Measurements from ENCODE around the gene OVAAL.

Gene OVAAL

DNA sequence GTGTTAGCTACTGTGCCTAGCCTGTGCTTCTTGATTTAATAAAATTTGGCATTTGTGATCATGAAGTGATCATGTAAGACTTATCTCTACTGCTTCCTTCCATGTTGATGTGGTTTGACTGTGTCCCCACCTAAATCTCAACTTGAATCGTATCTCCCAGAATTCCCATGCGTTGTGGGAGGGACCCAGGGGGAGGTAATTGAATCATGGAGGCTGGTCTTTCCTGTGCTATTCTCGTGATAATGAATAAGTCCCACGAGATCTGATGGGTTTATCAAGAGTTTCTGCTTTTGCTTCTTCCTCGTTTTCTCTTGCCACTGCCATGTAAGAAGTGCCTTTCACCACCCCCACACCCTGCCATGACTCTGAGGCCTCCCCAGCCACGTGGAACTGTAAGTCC is at the start of gene OVAAL:
Gene OVAAL (plus strand): TSS at position 301 of the 400 bp plus-strand sequence.
- peaks cover 10% of the 10 kb centered on the region for H3K4me1 ChIP-seq (ENCODE audit: control insufficient read depth, insufficient read depth, low read length)
- H3K4me3 ChIP-seq (ENCODE audit: low read length): no peak within 1 kb of the TSS
- H3K9me3 ChIP-seq (ENCODE audit: control insufficient read depth, low read length): no peaks in the 10 kb centered on the region
- no peaks in the 10 kb centered on the region for H3K27me3 ChIP-seq (ENCODE audit: control insufficient read depth, insufficient read depth, low read length)
- no peak within 1 kb of the TSS for H3K9ac ChIP-seq (ENCODE audit: low read length)
- H3K36me3 ChIP-seq (ENCODE audit: control insufficient read depth, insufficient read depth, low read length): no peaks in the 10 kb centered on the region

DNA sequence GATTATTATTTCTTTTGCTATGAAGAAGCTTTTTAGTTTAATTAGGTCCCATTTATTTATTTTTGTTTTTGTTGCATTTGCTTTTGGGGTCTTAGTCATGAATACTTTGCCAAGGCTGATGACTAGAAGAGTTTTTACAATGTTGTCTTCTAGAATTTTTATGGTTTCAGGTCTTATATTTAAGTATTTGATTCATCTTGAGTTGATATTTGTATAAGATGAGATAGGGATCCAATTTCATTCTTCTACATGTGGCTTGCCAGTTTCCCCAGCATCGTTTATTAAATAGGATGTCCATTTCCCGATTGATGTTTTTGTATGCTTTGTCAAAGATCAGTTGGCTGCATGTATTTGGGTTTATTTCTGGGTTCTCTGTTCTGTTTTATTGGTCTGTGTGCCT is 47.9 kb upstream of the OVAAL start:
- no peak overlapping the region for H3K9ac ChIP-seq (ENCODE audit: low read length)
- no peaks in the 10 kb centered on the region for H3K36me3 ChIP-seq (ENCODE audit: control insufficient read depth, insufficient read depth, low read length)
- H3K9me3 ChIP-seq (ENCODE audit: control insufficient read depth, low read length): no peaks in the 10 kb centered on the region
- H3K27me3 ChIP-seq (ENCODE audit: control insufficient read depth, insufficient read depth, low read length): no peaks in the 10 kb centered on the region
- H3K4me3 ChIP-seq (ENCODE audit: low read length): no peak overlapping the region
- no peaks in the 10 kb centered on the region for H3K4me1 ChIP-seq (ENCODE audit: control insufficient read depth, insufficient read depth, low read length)

DNA sequence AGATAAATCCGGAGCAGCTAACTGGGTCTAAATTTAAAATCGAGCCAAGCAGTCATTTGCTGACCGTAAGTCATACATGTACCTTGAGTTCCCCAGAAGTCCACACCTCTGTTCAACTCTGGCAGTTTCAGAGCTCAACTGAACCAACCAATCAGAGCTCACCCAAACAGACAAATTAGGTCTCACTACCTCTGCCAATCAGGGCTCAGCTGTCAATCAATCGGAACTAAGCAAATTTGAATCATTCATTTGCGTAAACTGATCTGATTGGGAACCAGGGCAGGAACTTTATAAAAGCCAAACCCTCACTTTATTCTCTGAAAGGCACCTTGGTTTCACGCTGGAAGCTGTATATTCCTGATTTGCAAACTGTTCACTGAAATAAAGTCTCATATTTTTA is 45.2 kb upstream of the OVAAL start:
- Histone ChIP-seq H3K36me3 (ENCODE audit: control insufficient read depth, insufficient read depth, low read length) (no peaks in the 10 kb centered on the region), H3K4me3 (ENCODE audit: low read length) (no peak overlapping the region), H3K9me3 (ENCODE audit: control insufficient read depth, low read length) (no peaks in the 10 kb centered on the region), H3K27me3 (ENCODE audit: control insufficient read depth, insufficient read depth, low read length) (no peaks in the 10 kb centered on the region), H3K4me1 (ENCODE audit: control insufficient read depth, insufficient read depth, low read length) (no peaks in the 10 kb centered on the region), H3K9ac (ENCODE audit: low read length) (no peak overlapping the region)

DNA sequence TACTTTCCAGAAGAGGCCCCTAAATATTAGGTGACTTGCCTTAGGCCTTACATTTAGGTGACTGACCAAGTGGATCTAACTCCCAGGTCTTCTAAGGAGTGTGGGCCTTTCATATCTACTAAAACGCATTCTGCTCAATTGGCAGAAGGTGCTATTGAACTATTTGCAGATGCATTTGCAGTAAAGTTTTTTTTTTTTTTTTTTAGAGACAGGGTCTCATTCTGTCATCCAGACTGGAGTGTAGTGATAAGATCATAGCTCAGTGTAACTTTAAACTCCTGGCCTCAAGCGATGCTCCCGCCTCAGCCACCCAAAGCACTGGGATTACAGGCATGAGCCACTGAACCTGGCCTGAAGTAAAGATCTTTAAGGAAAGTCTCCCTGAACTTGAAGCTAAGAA is 43.4 kb upstream of the OVAAL start:
- H3K4me1 ChIP-seq (ENCODE audit: control insufficient read depth, insufficient read depth, low read length): no peaks in the 10 kb centered on the region
- no peaks in the 10 kb centered on the region for H3K9me3 ChIP-seq (ENCODE audit: control insufficient read depth, low read length)
- H3K27me3 ChIP-seq (ENCODE audit: control insufficient read depth, insufficient read depth, low read length): no peaks in the 10 kb centered on the region
- H3K4me3 ChIP-seq (ENCODE audit: low read length): no peak overlapping the region
- no peak overlapping the region for H3K9ac ChIP-seq (ENCODE audit: low read length)
- H3K36me3 ChIP-seq (ENCODE audit: control insufficient read depth, insufficient read depth, low read length): no peaks in the 10 kb centered on the region

DNA sequence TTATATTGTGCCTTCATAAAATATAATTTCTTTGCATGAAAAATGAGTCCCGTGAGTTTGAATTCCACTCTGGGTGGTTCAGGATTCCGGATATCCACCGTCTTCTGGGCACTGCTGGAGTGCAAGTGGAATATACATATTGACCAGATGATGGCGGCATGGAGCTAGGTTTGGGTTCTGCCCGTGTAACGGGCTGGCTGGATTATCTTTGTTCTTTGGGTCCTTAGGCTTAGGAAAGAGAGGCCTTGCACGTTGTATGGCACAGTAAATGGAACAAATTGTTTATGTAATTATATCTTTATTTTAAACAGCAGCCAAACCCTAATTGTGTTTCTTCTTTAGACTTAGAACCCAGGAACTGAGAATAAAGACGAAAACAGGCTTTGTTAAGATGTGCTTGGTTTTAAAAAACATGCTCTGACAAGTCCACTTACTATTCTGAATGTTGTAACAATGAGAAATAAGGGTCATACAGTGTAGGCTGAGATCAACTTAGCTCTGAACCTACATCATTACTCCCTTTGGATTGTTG is 42.8 kb upstream of the OVAAL start:
- no peak overlapping the region for H3K4me3 ChIP-seq (ENCODE audit: low read length)
- no peaks in the 10 kb centered on the region for H3K36me3 ChIP-seq (ENCODE audit: control insufficient read depth, insufficient read depth, low read length)
- no peaks in the 10 kb centered on the region for H3K27me3 ChIP-seq (ENCODE audit: control insufficient read depth, insufficient read depth, low read length)
- H3K4me1 ChIP-seq (ENCODE audit: control insufficient read depth, insufficient read depth, low read length): no peaks in the 10 kb centered on the region
- H3K9me3 ChIP-seq (ENCODE audit: control insufficient read depth, low read length): no peaks in the 10 kb centered on the region
- H3K9ac ChIP-seq (ENCODE audit: low read length): no peak overlapping the region

DNA sequence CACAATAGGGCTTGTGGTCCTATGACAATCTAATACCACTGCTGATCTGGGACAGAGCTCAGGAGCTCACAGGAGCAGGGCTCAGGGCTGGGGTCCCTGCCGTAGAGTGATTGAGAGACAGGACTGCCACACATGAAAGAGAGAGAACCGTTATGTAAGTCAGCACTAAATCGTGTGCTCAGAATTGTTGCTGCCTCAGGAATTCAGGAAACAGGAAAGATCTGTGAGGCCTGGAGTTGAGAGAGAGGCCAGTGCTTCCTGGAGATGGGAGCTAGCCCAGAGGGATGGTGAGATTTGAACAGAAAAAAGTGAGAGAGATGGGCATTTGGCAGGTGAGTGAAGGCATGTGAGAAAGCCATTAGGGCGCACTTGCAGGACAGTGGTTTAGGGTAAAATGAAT is 38.9 kb upstream of the OVAAL start:
- H3K9me3 ChIP-seq (ENCODE audit: control insufficient read depth, low read length): no peaks in the 10 kb centered on the region
- H3K27me3 ChIP-seq (ENCODE audit: control insufficient read depth, insufficient read depth, low read length): no peaks in the 10 kb centered on the region
- no peaks in the 10 kb centered on the region for H3K4me1 ChIP-seq (ENCODE audit: control insufficient read depth, insufficient read depth, low read length)
- no peaks in the 10 kb centered on the region for H3K36me3 ChIP-seq (ENCODE audit: control insufficient read depth, insufficient read depth, low read length)
- H3K4me3 ChIP-seq (ENCODE audit: low read length): no peak overlapping the region
- H3K9ac ChIP-seq (ENCODE audit: low read length): no peak overlapping the region

DNA sequence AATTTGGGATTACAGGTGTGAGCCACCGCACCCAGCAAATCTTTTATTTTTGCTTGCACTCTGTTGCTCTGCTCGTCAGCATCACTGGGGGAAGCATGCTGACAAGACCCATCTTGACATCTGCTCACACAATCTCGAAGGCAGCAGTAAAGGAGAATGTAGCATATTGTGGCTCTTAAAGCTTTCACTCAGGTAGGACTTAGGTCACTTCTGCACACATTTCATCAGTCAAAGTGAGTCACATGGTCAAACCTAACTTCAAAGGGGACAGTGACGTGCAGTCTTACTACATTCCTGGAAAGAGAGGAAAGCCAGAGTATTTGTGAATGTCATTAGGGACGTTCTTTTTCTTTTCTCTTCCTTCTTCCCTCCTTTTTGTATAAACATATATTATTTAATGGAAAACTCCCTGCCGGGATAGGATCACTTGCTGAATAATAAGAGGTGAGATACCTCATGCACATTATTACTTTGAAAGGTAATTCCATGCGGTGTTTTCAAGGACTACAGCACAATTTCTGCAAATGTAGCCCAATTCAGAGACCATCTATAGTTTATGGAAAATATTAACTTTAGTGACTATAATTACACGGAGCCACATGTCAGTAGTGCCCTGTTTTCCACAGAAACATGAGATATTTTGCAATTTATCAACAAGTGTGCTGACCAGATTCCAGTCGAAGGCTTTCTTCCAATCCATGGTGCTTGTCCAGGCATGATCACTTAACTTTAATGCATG is 37.1 kb upstream of the OVAAL start:
- no peaks in the 10 kb centered on the region for H3K27me3 ChIP-seq (ENCODE audit: control insufficient read depth, insufficient read depth, low read length)

DNA sequence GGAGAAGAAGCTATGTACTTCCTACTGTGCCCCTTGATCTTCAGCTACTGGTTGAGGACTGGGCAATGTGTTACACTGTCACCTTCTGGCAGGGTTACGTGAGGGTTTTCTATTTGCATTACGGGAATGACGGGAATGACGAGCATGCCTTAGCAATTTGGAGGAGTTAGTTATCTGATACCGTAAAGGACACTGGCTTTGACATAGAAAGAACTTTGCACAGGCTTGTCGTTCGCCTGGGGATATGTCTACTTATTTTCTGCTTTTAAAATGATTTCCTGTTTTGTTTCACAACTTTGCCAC is 36.6 kb upstream of the OVAAL start:
- no peaks in the 10 kb centered on the region for H3K4me1 ChIP-seq (ENCODE audit: control insufficient read depth, insufficient read depth, low read length)
- no peaks in the 10 kb centered on the region for H3K27me3 ChIP-seq (ENCODE audit: control insufficient read depth, insufficient read depth, low read length)
- no peak overlapping the region for H3K4me3 ChIP-seq (ENCODE audit: low read length)
- no peak overlapping the region for H3K9ac ChIP-seq (ENCODE audit: low read length)
- H3K36me3 ChIP-seq (ENCODE audit: control insufficient read depth, insufficient read depth, low read length): no peaks in the 10 kb centered on the region
- no peaks in the 10 kb centered on the region for H3K9me3 ChIP-seq (ENCODE audit: control insufficient read depth, low read length)

More for the DNA sequence above, 37.1 kb upstream of the OVAAL start:
- Histone ChIP-seq H3K9ac (ENCODE audit: low read length) (no peak overlapping the region), H3K9me3 (ENCODE audit: control insufficient read depth, low read length) (no peaks in the 10 kb centered on the region), H3K4me3 (ENCODE audit: low read length) (no peak overlapping the region), H3K36me3 (ENCODE audit: control insufficient read depth, insufficient read depth, low read length) (no peaks in the 10 kb centered on the region), H3K4me1 (ENCODE audit: control insufficient read depth, insufficient read depth, low read length) (no peaks in the 10 kb centered on the region)

DNA sequence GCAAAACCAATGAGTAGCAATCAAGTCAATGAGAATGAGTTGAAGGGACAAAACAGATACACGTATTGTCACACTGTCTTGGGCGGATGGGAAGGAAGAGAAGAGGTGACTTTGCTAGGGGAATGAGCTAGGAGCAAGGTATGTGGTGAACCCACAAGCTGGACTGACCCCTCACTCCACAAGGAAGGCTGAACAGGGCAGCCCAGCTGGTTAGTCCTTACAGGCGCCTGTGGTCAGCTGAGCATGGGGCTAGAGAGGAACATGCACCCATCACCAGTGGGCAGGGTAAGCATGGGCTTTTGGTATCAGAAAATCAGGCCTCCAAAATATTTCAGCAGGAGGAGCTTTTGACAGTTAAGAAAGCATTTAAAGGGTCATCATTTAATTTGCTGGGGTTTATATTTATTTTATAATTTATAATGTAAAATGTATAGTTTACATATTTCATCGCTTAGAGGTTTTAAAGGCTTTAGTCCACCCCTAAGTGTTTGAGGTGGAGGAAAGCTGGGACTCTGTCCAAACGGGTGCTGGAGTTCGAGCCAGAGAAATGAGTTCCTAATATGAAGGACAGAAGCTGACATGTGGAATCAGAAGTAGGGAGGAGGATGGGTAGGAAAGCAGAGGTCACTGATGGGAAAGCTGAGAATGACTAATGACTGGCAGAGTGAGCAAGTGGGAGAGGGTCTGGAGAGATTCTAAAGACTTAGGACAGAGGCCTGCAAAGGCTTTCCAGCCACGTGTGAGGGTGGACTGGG is 34.4 kb upstream of the OVAAL start:
- no peak overlapping the region for H3K9ac ChIP-seq (ENCODE audit: low read length)
- no peaks in the 10 kb centered on the region for H3K9me3 ChIP-seq (ENCODE audit: control insufficient read depth, low read length)
- H3K36me3 ChIP-seq (ENCODE audit: control insufficient read depth, insufficient read depth, low read length): no peaks in the 10 kb centered on the region
- no peak overlapping the region for H3K4me3 ChIP-seq (ENCODE audit: low read length)
- H3K27me3 ChIP-seq (ENCODE audit: control insufficient read depth, insufficient read depth, low read length): no peaks in the 10 kb centered on the region
- no peaks in the 10 kb centered on the region for H3K4me1 ChIP-seq (ENCODE audit: control insufficient read depth, insufficient read depth, low read length)

DNA sequence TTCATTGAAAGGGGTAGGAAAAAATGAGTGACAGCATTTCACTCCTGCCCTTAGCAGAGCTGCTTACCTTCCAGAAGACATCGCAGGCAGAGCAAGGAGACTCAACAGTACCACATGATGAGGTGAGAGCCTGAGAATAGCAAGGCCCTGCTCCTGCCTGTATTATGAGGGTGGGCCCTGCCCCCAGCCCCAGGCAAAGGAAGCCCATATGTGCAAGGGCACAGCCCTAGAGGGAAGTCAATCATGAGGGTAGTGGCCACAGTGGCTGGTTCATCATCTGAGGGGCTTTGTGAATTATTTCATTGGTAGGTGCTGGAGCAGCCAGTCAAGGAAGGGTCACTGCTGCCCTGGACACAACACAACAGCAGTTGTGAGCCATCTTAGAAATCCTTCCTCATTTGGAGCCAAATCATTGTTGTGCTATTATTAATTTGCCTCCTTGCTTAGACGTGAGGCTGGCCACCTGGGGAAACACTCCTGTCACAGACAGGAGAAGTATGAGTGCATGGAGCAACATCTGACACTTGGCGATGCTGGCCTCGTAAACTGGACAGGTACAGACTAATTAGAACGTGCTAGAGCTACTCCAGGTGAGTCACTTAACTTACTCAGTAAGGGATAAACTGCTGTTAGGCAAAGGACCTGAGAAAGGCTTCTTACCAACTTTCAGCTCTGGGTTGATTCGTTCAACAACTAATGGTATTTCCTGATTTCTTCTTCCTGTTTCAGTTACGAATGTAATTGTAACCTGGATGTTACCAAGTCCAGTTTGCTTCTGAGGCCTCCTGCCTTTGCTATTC is 33.6 kb upstream of the OVAAL start:
- Histone ChIP-seq H3K27me3 (ENCODE audit: control insufficient read depth, insufficient read depth, low read length) (no peaks in the 10 kb centered on the region), H3K4me1 (ENCODE audit: control insufficient read depth, insufficient read depth, low read length) (no peaks in the 10 kb centered on the region), H3K9me3 (ENCODE audit: control insufficient read depth, low read length) (no peaks in the 10 kb centered on the region), H3K9ac (ENCODE audit: low read length) (no peak overlapping the region), H3K36me3 (ENCODE audit: control insufficient read depth, insufficient read depth, low read length) (no peaks in the 10 kb centered on the region), H3K4me3 (ENCODE audit: low read length) (no peak overlapping the region)

DNA sequence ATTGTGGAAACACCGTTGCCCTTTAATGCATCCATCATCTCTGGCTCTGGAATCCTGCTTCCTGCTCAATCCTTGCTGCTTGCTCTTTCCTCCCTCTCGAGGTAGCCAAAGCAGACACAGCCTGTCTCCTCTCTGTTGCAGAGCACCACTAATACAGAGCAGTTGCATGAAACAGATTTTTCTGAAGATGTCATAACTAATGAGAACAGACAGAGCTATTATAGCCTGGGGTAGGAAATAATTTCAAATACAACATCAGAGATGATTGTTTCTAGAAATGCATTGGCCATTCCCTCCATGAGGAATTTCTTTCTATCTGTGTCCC is 33.1 kb upstream of the OVAAL start:
- Histone ChIP-seq H3K9ac (ENCODE audit: low read length) (no peak overlapping the region), H3K27me3 (ENCODE audit: control insufficient read depth, insufficient read depth, low read length) (no peaks in the 10 kb centered on the region), H3K36me3 (ENCODE audit: control insufficient read depth, insufficient read depth, low read length) (no peaks in the 10 kb centered on the region), H3K4me1 (ENCODE audit: control insufficient read depth, insufficient read depth, low read length) (no peaks in the 10 kb centered on the region), H3K4me3 (ENCODE audit: low read length) (no peak overlapping the region), H3K9me3 (ENCODE audit: control insufficient read depth, low read length) (no peaks in the 10 kb centered on the region)

DNA sequence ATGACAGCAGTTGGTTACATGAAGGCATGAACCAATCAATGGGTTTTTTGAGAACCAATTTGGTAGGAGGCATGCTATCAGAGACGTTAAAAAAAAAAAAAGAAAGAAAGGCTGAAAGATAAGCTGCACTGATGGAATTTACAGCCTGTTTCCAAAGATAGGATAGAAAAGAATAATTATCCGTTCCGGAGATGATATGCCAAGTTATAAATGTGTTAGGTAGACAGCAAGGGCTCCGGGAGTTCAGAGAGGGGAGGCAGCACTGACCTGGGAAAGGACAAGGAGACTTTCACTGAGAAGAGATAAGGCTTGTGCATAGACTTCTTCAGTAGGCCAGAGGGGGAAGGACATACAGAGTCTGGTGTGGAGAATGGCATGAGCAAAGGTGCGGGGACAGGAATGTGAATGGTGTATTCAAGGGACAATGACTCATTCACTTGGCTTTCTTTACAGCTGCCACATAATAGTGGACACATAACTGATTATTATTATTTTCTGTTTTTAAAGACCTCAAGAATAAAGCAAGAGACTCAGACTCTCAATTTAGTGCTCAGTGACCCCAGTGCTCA is 31.6 kb upstream of the OVAAL start:
- Histone ChIP-seq H3K4me3 (ENCODE audit: low read length) (no peak overlapping the region), H3K36me3 (ENCODE audit: control insufficient read depth, insufficient read depth, low read length) (no peaks in the 10 kb centered on the region), H3K9ac (ENCODE audit: low read length) (no peak overlapping the region), H3K4me1 (ENCODE audit: control insufficient read depth, insufficient read depth, low read length) (no peaks in the 10 kb centered on the region), H3K9me3 (ENCODE audit: control insufficient read depth, low read length) (no peaks in the 10 kb centered on the region), H3K27me3 (ENCODE audit: control insufficient read depth, insufficient read depth, low read length) (no peaks in the 10 kb centered on the region)
